H1 (cell line): ENCODE measurements around the gene DNAI1. TPM values are rescaled to one million over a fixed set of nuclear protein-coding genes. Genes with fewer than 3 reads are reported as not detected.

Source experiments
- CTCF ChIA-PET: fragments of 300-600 bp; sonication (Branson Sonifier 250); formaldehyde crosslinking; loops from one replicate; lab custom pipeline; 2021; ENCODE audit not compliant: partially characterized antibody; lab: Charles Lee
- POLR2A ChIA-PET: fragments of 300-600 bp; sonication (Branson Sonifier 250); formaldehyde crosslinking; loops from one replicate; lab custom pipeline; 2021; ENCODE audit warnings: inconsistent platforms; ENCODE audit not compliant: partially characterized antibody; lab: Charles Lee
- DNase-seq, 2 experiments: peaks; one replicate each; pipeline versions ENCODE4 v3.0.0 to v3.0.0-alpha.2; 2010 to 2022; ENCODE audit warnings: low spot score in 2 of 2, low read depth in 1 of 2, mixed read lengths in 1 of 2
- FAIRE-seq: peaks from 2 replicates; lab custom pipeline; 2011; peaks lifted over from hg19 to GRCh38; lab: Jason Lieb, UNC
- H2AFZ ChIP-seq: 2 replicates; pipeline ENCODE4 v1.8.1; 2012; ENCODE audit warnings: low read length, inconsistent platforms
- H2AK5ac ChIP-seq: 2 replicates; pipeline ENCODE4 v1.6.1; 2013; ENCODE audit warnings: low read depth, low read length
- H2BK120ac ChIP-seq: replicated peaks from 2 replicates; pipeline ENCODE3; 2013; ENCODE audit warnings: low read depth, low read length, inconsistent platforms
- H2BK12ac ChIP-seq: 2 replicates; pipeline ENCODE4 v1.6.1; 2013; ENCODE audit warnings: low read depth, low read length
- H2BK15ac ChIP-seq: 2 replicates; pipeline ENCODE4 v1.6.1; 2013; ENCODE audit warnings: low read length
- H2BK20ac ChIP-seq: 2 replicates; pipeline ENCODE4 v1.6.1; 2013; ENCODE audit warnings: low read length
- H2BK5ac ChIP-seq: 2 replicates; pipeline ENCODE4 v1.6.1; 2013; ENCODE audit warnings: low read depth, low read length
- H3K14ac ChIP-seq: 2 replicates; pipeline ENCODE4 v1.6.1; 2013; ENCODE audit warnings: inconsistent platforms; ENCODE audit not compliant: insufficient read length
- H3K18ac ChIP-seq: 2 replicates; pipeline ENCODE4 v1.6.1; 2013; ENCODE audit warnings: low read length; ENCODE audit errors: extremely low read depth
- H3K23ac ChIP-seq: 2 replicates; pipeline ENCODE4 v1.6.1; 2013; ENCODE audit warnings: inconsistent platforms; ENCODE audit not compliant: insufficient read length
- H3K23me2 ChIP-seq: 2 replicates; pipeline ENCODE4 v1.6.1; 2013; ENCODE audit warnings: low read depth, low read length
- H3K27ac ChIP-seq: 2 replicates; pipeline ENCODE4 v1.6.1; 2011; ENCODE audit warnings: low read depth, low read length, inconsistent platforms
- H3K27me3 ChIP-seq, 4 experiments: replicated peaks in 1 of 4; 1 replicate in 1 of 4; 2 replicates in 3 of 4; pipeline versions ENCODE4 v1.6.1 to v1.8.1; 2011 to 2013; ENCODE audit warnings: low read length in 3 of 4, mild to moderate bottlenecking in 3 of 4, inconsistent platforms in 2 of 4, mixed read lengths in 2 of 4, moderate library complexity in 1 of 4; ENCODE audit not compliant: control insufficient read depth in 3 of 4, insufficient read depth in 3 of 4; ENCODE audit errors: extremely low read depth in 1 of 4
- H3K36me3 ChIP-seq, 4 experiments: 2 replicates each; pipeline versions ENCODE4 v1.6.1 to v1.8.1; 2011 to 2013; ENCODE audit warnings: mild to moderate bottlenecking in 4 of 4, low read length in 3 of 4, moderate library complexity in 2 of 4, control low read depth in 1 of 4, inconsistent platforms in 1 of 4; ENCODE audit not compliant: insufficient read depth in 4 of 4, control insufficient read depth in 2 of 4
- H3K4ac ChIP-seq: replicated peaks from 2 replicates; pipeline ENCODE3; 2013; ENCODE audit warnings: low read length, low read depth, mixed read lengths, inconsistent platforms; ENCODE audit not compliant: insufficient read length
- H3K4me1 ChIP-seq, 4 experiments: replicated peaks in 1 of 4; 1 replicate in 1 of 4; 2 replicates in 3 of 4; pipeline versions ENCODE4 v1.6.1 to v1.8.1; 2011 to 2013; ENCODE audit warnings: low read length in 3 of 4, inconsistent platforms in 2 of 4, mixed read lengths in 1 of 4; ENCODE audit not compliant: insufficient read depth in 4 of 4, control insufficient read depth in 3 of 4
- H3K4me2 ChIP-seq, 2 experiments: 2 replicates each; pipeline versions ENCODE4 v1.6.1 to v1.8.1; 2011 to 2013; ENCODE audit warnings: low read depth in 2 of 2, low read length in 2 of 2, control low read depth in 1 of 2, inconsistent platforms in 1 of 2, mild to moderate bottlenecking in 1 of 2; ENCODE audit not compliant: insufficient read depth in 1 of 2
- H3K4me3 ChIP-seq, 4 experiments: fragments of 200-600, 300-600 bp in 1 of 4; sonication (generic), shearing (Covaris generic), sonication (Bioruptor Twin) in 1 of 4; 2 replicates each; pipeline versions ENCODE4 v1.5.1 to v1.8.1; 2011 to 2016; ENCODE audit warnings: low read length in 4 of 4, low read depth in 3 of 4, control low read depth in 2 of 4, inconsistent platforms in 2 of 4, mild to moderate bottlenecking in 2 of 4, mixed read lengths in 1 of 4, moderate library complexity in 1 of 4; ENCODE audit not compliant: insufficient read depth in 2 of 4; ENCODE audit errors: extremely low read depth in 1 of 4
- H3K56ac ChIP-seq: replicated peaks from 2 replicates; pipeline ENCODE3; 2013; ENCODE audit warnings: low read depth, mild to moderate bottlenecking, mixed read lengths, low read length, inconsistent platforms; ENCODE audit not compliant: insufficient read length
- H3K79me1 ChIP-seq: 2 replicates; pipeline ENCODE4 v1.6.1; 2013; ENCODE audit warnings: low read depth, low read length, control low read depth
- H3K79me2 ChIP-seq, 2 experiments: 2 replicates each; pipeline versions ENCODE4 v1.6.1 to v1.8.1; 2012 to 2013; ENCODE audit warnings: low read length in 2 of 2, mild to moderate bottlenecking in 2 of 2, inconsistent platforms in 1 of 2; ENCODE audit not compliant: insufficient read depth in 2 of 2, control insufficient read depth in 1 of 2
- H3K9ac ChIP-seq, 4 experiments: replicated peaks in 1 of 4; 1 replicate in 1 of 4; 2 replicates in 3 of 4; pipeline versions ENCODE4 v1.6.1 to v1.8.1; 2011 to 2013; ENCODE audit warnings: low read depth in 3 of 4, low read length in 3 of 4, control low read depth in 2 of 4, mild to moderate bottlenecking in 2 of 4, moderate library complexity in 2 of 4, inconsistent platforms in 1 of 4; ENCODE audit errors: extremely low read depth in 1 of 4
- H3K9me3 ChIP-seq, 2 experiments: 2 replicates each; pipeline versions ENCODE4 v1.6.1 to v1.8.1; 2012 to 2013; ENCODE audit warnings: mild to moderate bottlenecking in 2 of 2, moderate library complexity in 2 of 2, control low read depth in 1 of 2, inconsistent platforms in 1 of 2, low read depth in 1 of 2, low read length in 1 of 2, mixed read lengths in 1 of 2; ENCODE audit not compliant: insufficient read depth in 2 of 2
- H4K20me1 ChIP-seq, 2 experiments: replicated peaks in 1 of 2; 2 replicates each; pipeline versions ENCODE3 to v1.8.1; 2011 to 2013; ENCODE audit warnings: inconsistent platforms in 2 of 2, low read length in 2 of 2, mild to moderate bottlenecking in 1 of 2; ENCODE audit not compliant: insufficient read depth in 2 of 2, control insufficient read depth in 1 of 2
- H4K5ac ChIP-seq: 2 replicates; pipeline ENCODE4 v1.6.1; 2013; ENCODE audit warnings: low read length, low read depth, mixed read lengths, inconsistent platforms; ENCODE audit not compliant: insufficient read length
- H4K8ac ChIP-seq: 2 replicates; pipeline ENCODE4 v1.8.0; 2013; ENCODE audit warnings: mild to moderate bottlenecking, moderate library complexity, low read length, inconsistent platforms; ENCODE audit not compliant: insufficient read depth; ENCODE audit errors: extremely low read depth
- H4K91ac ChIP-seq: replicated peaks from 2 replicates; pipeline ENCODE3; 2013; ENCODE audit warnings: low read length, mixed read lengths, inconsistent platforms; ENCODE audit not compliant: insufficient read length
- BCL11A ChIP-seq, 2 experiments: IDR thresholded peaks; one replicate each; pipeline ENCODE4 v1.6.1; 2011; ENCODE audit warnings: low read depth in 2 of 2, low read length in 2 of 2, mild to moderate bottlenecking in 2 of 2
- CEBPB ChIP-seq: IDR thresholded peaks from 2 replicates; pipeline ENCODE4 v1.6.1; 2012; ENCODE audit warnings: low read depth, low read length
- KDM4A ChIP-seq: IDR thresholded peaks from one replicate; pipeline ENCODE4 v1.7.1; 2012; ENCODE audit warnings: low read depth, mild to moderate bottlenecking, moderate library complexity, low read length, inconsistent platforms; ENCODE audit not compliant: severe bottlenecking
- MAFK ChIP-seq: IDR thresholded peaks from 2 replicates; pipeline ENCODE4 v1.6.1; 2012; ENCODE audit warnings: low read depth, mild to moderate bottlenecking, improper control_type of control experiment, low read length
- NRF1 ChIP-seq: IDR thresholded peaks from 2 replicates; pipeline ENCODE4 v1.6.1; 2011; ENCODE audit warnings: mild to moderate bottlenecking, low read depth, low read length, improper control_type of control experiment
- POLR2A ChIP-seq, 2 experiments: IDR thresholded peaks; 1 replicate in 1 of 2; 2 replicates in 1 of 2; pipeline ENCODE4 v1.6.1; 2011; ENCODE audit warnings: low read depth in 2 of 2, low read length in 2 of 2, mild to moderate bottlenecking in 2 of 2; ENCODE audit errors: control extremely low read depth in 1 of 2
- RBBP5 ChIP-seq: IDR thresholded peaks from 2 replicates; pipeline ENCODE4 v1.7.1; 2012; ENCODE audit warnings: low read depth, mild to moderate bottlenecking, inconsistent platforms, low read length, moderate library complexity, borderline replicate concordance
- SAP30 ChIP-seq: fragments of 300-600 bp; sonication (generic); IDR thresholded peaks from 2 replicates; pipeline ENCODE4 v1.7.1; 2012; ENCODE audit warnings: low read length, moderate library complexity, mild to moderate bottlenecking, inconsistent platforms; ENCODE audit not compliant: insufficient read depth, insufficient replicate concordance
- SP2 ChIP-seq: IDR thresholded peaks from 2 replicates; pipeline ENCODE4 v1.6.1; 2012; ENCODE audit warnings: mild to moderate bottlenecking, low read length, inconsistent platforms
- TEAD4 ChIP-seq: IDR thresholded peaks from 2 replicates; pipeline ENCODE4 v1.6.1; 2012; ENCODE audit warnings: low read depth, low read length, inconsistent platforms, mixed read lengths
- ZNF274 ChIP-seq: IDR thresholded peaks from 2 replicates; pipeline ENCODE4 v1.7.0; 2012; ENCODE audit warnings: low read length, borderline replicate concordance; ENCODE audit errors: extremely low read depth
- WGBS, 2 experiments: shearing (Covaris generic) in 1 of 2; methylation state at CpG; one replicate each; pipeline versions ENCODE4 v1.1.6 to v1.1.7; 2013 to 2015; ENCODE audit warnings: low lambda C conversion rate in 2 of 2, mixed read lengths in 2 of 2, inconsistent platforms in 1 of 2, low coverage in 1 of 2, missing lambda C conversion rate in 1 of 2; ENCODE audit not compliant: insufficient replicate concordance in 2 of 2, insufficient coverage in 1 of 2, insufficient read length in 1 of 2; ENCODE audit errors: extremely low coverage in 1 of 2, missing lambda C conversion rate in 1 of 2; 5-methylcytosine and 5-hydroxymethylcytosine counted together
- polyA plus RNA-seq, 7 experiments: library from polyadenylated mRNA; depleted of rRNA in 3 of 7; stranded (reverse) in 5 of 7; unstranded in 2 of 7; fragments of >200 nt in 5 of 7; fragments of 200-250 nt in 2 of 7; gene quantifications; 1 replicate in 5 of 7; 2 replicates in 1 of 7; 4 replicates in 1 of 7; pipeline versions ENCODE4 v1.2.1 to v1.2.3, GENCODE V29; 2011 to 2013; ENCODE audit warnings: missing spikeins in 2 of 7, mixed read lengths in 2 of 7
- total RNA-seq: library from RNA; stranded (reverse); fragmentation: NEBNext Ultra II Directional; extraction: Animal tissue kit (Norgen Biotek cat#: 25700); gene quantifications from 2 replicates; pipeline ENCODE4 v1.2.1, GENCODE V29; 2021
- TF ChIP-seq, protein P1 (sequence below): IDR thresholded peaks from 2 replicates; pipeline ENCODE4 v1.6.1; 2012; ENCODE audit warnings: low read length, inconsistent platforms
- TF ChIP-seq, protein P2 (sequence below): IDR thresholded peaks from 2 replicates; pipeline ENCODE4 v1.6.1; 2011; ENCODE audit warnings: low read depth, mild to moderate bottlenecking, low read length; ENCODE audit not compliant: insufficient read depth

DNAI1 gene
- total and polyA plus RNA-seq, 2 of the 8 experiments (the other 6 are each of a cell fraction or from before 2014, with no cell fraction given) = 0.37 to 0.54 TPM

DNA sequence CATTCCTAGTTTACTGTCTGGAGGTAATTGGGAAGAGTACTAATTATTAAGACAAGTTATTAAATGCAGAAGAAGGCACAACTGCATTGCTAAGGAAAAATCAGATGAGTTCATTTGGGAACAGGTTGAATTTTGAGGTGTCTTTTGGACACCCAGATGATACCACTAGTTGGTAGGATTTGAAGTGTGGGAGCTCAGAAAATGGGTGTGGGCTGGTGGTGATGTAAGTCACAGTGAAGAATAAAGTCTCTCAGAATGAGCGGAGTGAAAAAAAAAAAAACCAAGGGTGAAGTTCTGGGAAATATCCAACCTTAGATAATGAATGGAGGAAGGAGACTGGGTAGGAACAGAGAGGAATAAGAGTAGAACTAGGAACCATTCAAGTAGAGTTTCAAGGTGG lies 46.3 kb upstream of the DNAI1 start:
- H3K4ac ChIP-seq = no peak overlapping the region
- no peak overlapping the region for H2AFZ ChIP-seq
- H3K14ac ChIP-seq = no peak overlapping the region
- DNase-seq (no peak), FAIRE-seq (no peak)
- WGBS, 2 experiments = 0% methylated on average over 1 of the region's 1 CpG; no CpG with 5 or more reads in 1 of the 2 experiments
- H3K4me3 ChIP-seq = no peak overlapping the region
- no peak overlapping the region for H2BK15ac ChIP-seq
- no peaks in the 10 kb centered on the region; a peak in 1 of 7 replicates for H3K27me3 ChIP-seq
- no peaks in the 10 kb centered on the region for H3K23me2 ChIP-seq
- H3K4me2 ChIP-seq = no peak overlapping the region
- H2BK5ac ChIP-seq = no peak overlapping the region
- H3K23ac ChIP-seq = no peak overlapping the region
- H3K4me1 ChIP-seq = no peaks in the 10 kb centered on the region
- H3K9me3 ChIP-seq = no peaks in the 10 kb centered on the region
- H2BK20ac ChIP-seq = no peak overlapping the region
- POLR2A ChIA-PET = no interaction called here
- H3K79me2 ChIP-seq = no peaks in the 10 kb centered on the region
- no peak overlapping the region for H2BK120ac ChIP-seq
- no peak overlapping the region for H2BK12ac ChIP-seq
- no peak overlapping the region for H4K91ac ChIP-seq
- no peak overlapping the region for H3K56ac ChIP-seq
- H3K9ac ChIP-seq = no peak overlapping the region
- H4K20me1 ChIP-seq = peaks cover 5% of the 10 kb centered on the region in 2 experiments
- H4K5ac ChIP-seq = no peak overlapping the region
- H3K79me1 ChIP-seq = no peaks in the 10 kb centered on the region
- no peak overlapping the region for H4K8ac ChIP-seq
- no peaks in the 10 kb centered on the region for H3K36me3 ChIP-seq
- H2AK5ac ChIP-seq = no peak overlapping the region
- CTCF ChIA-PET = interaction anchor here (1.0 to 5.0 kb wide), 7 partner anchors 9 to 191 kb away, joined by 3 to 35 read pairs (median 4); no protein-coding TSS in a partner anchor
- H3K27ac ChIP-seq = no peak overlapping the region
- H3K18ac ChIP-seq = no peak overlapping the region
- TF ChIP-seq BCL11A (IDR thresholded peaks at IDR 0.05; ENCODE audit: low read depth in 2 of 2, low read length in 2 of 2) (no peak), POLR2A (IDR thresholded peaks at IDR 0.05; ENCODE audit: control extremely low read depth in 1 of 2, low read depth in 2 of 2, low read length in 2 of 2) (no peak), SP2 (no peak), TEAD4 (no peak), MAFK (no peak), ZNF274 (no peak), RBBP5 (no peak), NRF1 (no peak), CEBPB (no peak), SAP30 (no peak), KDM4A (no peak)
- TF ChIP-seq, protein P1, sequence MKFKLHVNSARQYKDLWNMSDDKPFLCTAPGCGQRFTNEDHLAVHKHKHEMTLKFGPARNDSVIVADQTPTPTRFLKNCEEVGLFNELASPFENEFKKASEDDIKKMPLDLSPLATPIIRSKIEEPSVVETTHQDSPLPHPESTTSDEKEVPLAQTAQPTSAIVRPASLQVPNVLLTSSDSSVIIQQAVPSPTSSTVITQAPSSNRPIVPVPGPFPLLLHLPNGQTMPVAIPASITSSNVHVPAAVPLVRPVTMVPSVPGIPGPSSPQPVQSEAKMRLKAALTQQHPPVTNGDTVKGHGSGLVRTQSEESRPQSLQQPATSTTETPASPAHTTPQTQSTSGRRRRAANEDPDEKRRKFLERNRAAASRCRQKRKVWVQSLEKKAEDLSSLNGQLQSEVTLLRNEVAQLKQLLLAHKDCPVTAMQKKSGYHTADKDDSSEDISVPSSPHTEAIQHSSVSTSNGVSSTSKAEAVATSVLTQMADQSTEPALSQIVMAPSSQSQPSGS = no peak
- TF ChIP-seq, protein P2, sequence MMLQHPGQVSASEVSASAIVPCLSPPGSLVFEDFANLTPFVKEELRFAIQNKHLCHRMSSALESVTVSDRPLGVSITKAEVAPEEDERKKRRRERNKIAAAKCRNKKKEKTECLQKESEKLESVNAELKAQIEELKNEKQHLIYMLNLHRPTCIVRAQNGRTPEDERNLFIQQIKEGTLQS = no peak
